SK-N-SH treated with all-trans-retinoic acid at 6 μM for 48 hours (cell line): ENCODE results near the gene SPOP.
A peak's percentile ranks its signal among the peaks of the same experiment; 100 is the strongest.

Source experiments
- ATAC-seq: fragments of 200-7000 bp; cut with Tn5 transposase; 3 replicates; pipeline ENCODE4 v1.9.1; 2020; ENCODE audit warnings: mild to moderate bottlenecking, moderate library complexity
- ARNTL ChIP-seq: fragments of 450-650 bp; formaldehyde crosslinking; IDR thresholded peaks from 2 replicates; pipeline ENCODE4 v1.5.0; 2020; ENCODE audit warnings: low read depth, mild to moderate bottlenecking, moderate library complexity, borderline replicate concordance
- CSDC2 ChIP-seq: fragments of 250-450 bp; sonication (Bioruptor Pico); IDR thresholded peaks from 2 replicates; pipeline ENCODE4 v1.5.0; 2020; ENCODE audit warnings: mild to moderate bottlenecking, moderate library complexity
- CSRNP3 ChIP-seq: fragments of 250-450 bp; sonication (Bioruptor Pico); IDR thresholded peaks from 2 replicates; pipeline ENCODE4 v1.5.1; 2021; ENCODE audit warnings: mild to moderate bottlenecking, moderate library complexity
- ESRRG ChIP-seq: fragments of 250-450 bp; sonication (Bioruptor Pico); IDR thresholded peaks from 2 replicates; pipeline ENCODE4 v1.6.1; 2021; ENCODE audit warnings: mild to moderate bottlenecking
- ISL1 ChIP-seq: fragments of 250-450 bp; sonication (Bioruptor Pico); IDR thresholded peaks from 2 replicates; pipeline ENCODE4 v2.1.2; 2022; ENCODE audit warnings: mild to moderate bottlenecking, moderate library complexity
- OSR1 ChIP-seq: fragments of 250-450 bp; sonication (Bioruptor Pico); IDR thresholded peaks from 2 replicates; pipeline ENCODE4 v1.8.0; 2022; ENCODE audit warnings: moderate library complexity, mild to moderate bottlenecking, inconsistent platforms
- PPARA ChIP-seq: fragments of 250-450 bp; sonication (Bioruptor Pico); IDR thresholded peaks from 2 replicates; pipeline ENCODE4 v1.5.0; 2020; ENCODE audit warnings: mild to moderate bottlenecking, borderline replicate concordance
- RARB ChIP-seq: fragments of 250-450 bp; sonication (Bioruptor Pico); IDR thresholded peaks from 2 replicates; pipeline ENCODE4 v1.8.0; 2021; ENCODE audit warnings: mild to moderate bottlenecking, moderate library complexity
- SNAI2 ChIP-seq: fragments of 250-450 bp; sonication (Bioruptor Pico); IDR thresholded peaks from 2 replicates; pipeline ENCODE4 v1.5.0; 2020; ENCODE audit warnings: mild to moderate bottlenecking, moderate library complexity
- TCF4 ChIP-seq: fragments of 250-450 bp; sonication (Bioruptor Pico); IDR thresholded peaks from 2 replicates; pipeline ENCODE4 v1.8.0; 2021; ENCODE audit warnings: mild to moderate bottlenecking, moderate library complexity, borderline replicate concordance
- TOX ChIP-seq: fragments of 250-450 bp; sonication (Bioruptor Pico); IDR thresholded peaks from 2 replicates; pipeline ENCODE4 v1.8.0; 2021; ENCODE audit warnings: mild to moderate bottlenecking, moderate library complexity, borderline replicate concordance
- TSHZ2 ChIP-seq: fragments of 250-450 bp; sonication (Bioruptor Pico); IDR thresholded peaks from 2 replicates; pipeline ENCODE4 v1.5.0; 2020; ENCODE audit warnings: mild to moderate bottlenecking, moderate library complexity
- ZC3H10 ChIP-seq: fragments of 250-450 bp; sonication (Bioruptor Pico); IDR thresholded peaks from 2 replicates; pipeline ENCODE4 v1.5.1; 2021; ENCODE audit warnings: mild to moderate bottlenecking, moderate library complexity
- ZFP3 ChIP-seq: fragments of 250-450 bp; sonication (Bioruptor Pico); IDR thresholded peaks from 2 replicates; pipeline ENCODE4 v1.5.0; 2020; ENCODE audit warnings: mild to moderate bottlenecking, moderate library complexity
- ZFP30 ChIP-seq: fragments of 450-650 bp; formaldehyde crosslinking; IDR thresholded peaks from 2 replicates; pipeline ENCODE4 v1.5.0; 2022; ENCODE audit warnings: mild to moderate bottlenecking, moderate library complexity
- ZNF565 ChIP-seq: fragments of 450-650 bp; formaldehyde crosslinking; conservative IDR thresholded peaks from 2 replicates; pipeline ENCODE4 v1.5.0; 2020; ENCODE audit warnings: low read depth, mild to moderate bottlenecking, moderate library complexity
- ZNF8 ChIP-seq: fragments of 450-650 bp; formaldehyde crosslinking; IDR thresholded peaks from 2 replicates; pipeline ENCODE4 v1.5.0; 2020; ENCODE audit warnings: mild to moderate bottlenecking, moderate library complexity
- TF ChIP-seq, protein P1 (sequence below): fragments of 250-450 bp; sonication (Bioruptor Pico); IDR thresholded peaks from 2 replicates; pipeline ENCODE4 v1.5.1; 2020; ENCODE audit warnings: low read depth, mild to moderate bottlenecking, moderate library complexity
- TF ChIP-seq, protein P2 (sequence below): fragments of 250-450 bp; sonication (Bioruptor Pico); IDR thresholded peaks from 2 replicates; pipeline ENCODE4 v1.8.0; 2020; ENCODE audit warnings: mild to moderate bottlenecking, moderate library complexity, borderline replicate concordance

The SPOP gene

DNA sequence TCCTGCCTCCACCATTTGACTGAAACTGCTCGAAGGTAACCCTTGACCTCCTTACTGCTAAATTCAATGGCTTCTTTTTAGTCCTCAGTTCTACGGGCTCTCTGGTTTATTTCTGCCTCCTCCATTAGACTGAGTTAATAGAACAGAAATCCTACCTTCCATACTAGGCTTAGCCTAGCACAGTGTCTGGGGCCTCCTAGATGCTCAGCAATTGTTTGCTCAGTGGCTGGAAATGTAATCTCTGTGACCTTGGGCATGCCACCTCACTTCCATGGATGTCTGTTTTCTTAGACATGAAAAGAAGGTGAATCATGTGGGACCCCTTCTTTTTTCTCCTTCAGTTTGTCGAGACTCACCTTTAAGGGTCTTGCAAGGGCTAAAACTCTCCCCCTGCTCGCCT lies 82.6 kb downstream of the SPOP start:
- no peak for TF ChIP-seq ZFP3 (CRISPR knock-in tag)
- no peak for TF ChIP-seq SNAI2
- TF ChIP-seq ARNTL, result no peak
- TF ChIP-seq CSDC2 (CRISPR knock-in tag), result no peak
- no peak for TF ChIP-seq ZNF565 (CRISPR knock-in tag)
- no peak for TF ChIP-seq RARB
- TF ChIP-seq ZFP30 (CRISPR knock-in tag), result no peak
- no peak for TF ChIP-seq ESRRG
- TF ChIP-seq, protein P1, sequence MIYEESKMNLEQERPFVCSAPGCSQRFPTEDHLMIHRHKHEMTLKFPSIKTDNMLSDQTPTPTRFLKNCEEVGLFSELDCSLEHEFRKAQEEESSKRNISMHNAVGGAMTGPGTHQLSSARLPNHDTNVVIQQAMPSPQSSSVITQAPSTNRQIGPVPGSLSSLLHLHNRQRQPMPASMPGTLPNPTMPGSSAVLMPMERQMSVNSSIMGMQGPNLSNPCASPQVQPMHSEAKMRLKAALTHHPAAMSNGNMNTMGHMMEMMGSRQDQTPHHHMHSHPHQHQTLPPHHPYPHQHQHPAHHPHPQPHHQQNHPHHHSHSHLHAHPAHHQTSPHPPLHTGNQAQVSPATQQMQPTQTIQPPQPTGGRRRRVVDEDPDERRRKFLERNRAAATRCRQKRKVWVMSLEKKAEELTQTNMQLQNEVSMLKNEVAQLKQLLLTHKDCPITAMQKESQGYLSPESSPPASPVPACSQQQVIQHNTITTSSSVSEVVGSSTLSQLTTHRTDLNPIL (CRISPR knock-in tag), result no peak
- TF ChIP-seq ZC3H10 (CRISPR knock-in tag), result no peak

GRCh38 chr17:49592263-49592662 lies 85.6 kb downstream of the SPOP start:
- ATAC-seq, result no peak
- no peak for TF ChIP-seq ESRRG

More for the DNA sequence above, 82.6 kb downstream of the SPOP start:
- no peak for ATAC-seq

- ATAC-seq, result no peak
- no peak for TF ChIP-seq OSR1 (CRISPR knock-in tag)
- no peak for TF ChIP-seq ZNF8 (CRISPR knock-in tag)
- no peak for TF ChIP-seq ARNTL
- TF ChIP-seq, all 23 proteins: peak for 0
Measured at GRCh38 chr17:49590874-49591273, 87.0 kb downstream of the SPOP start.

GRCh38 chr17:49589577-49589927 lies 88.3 kb downstream of the SPOP start:
- TF ChIP-seq TCF4 (no peak), SNAI2 (no peak), ARNTL (no peak), PPARA (CRISPR knock-in tag) (no peak)
- ATAC-seq, result no peak

- ATAC-seq, result peak; percentile 35
- TF ChIP-seq ZC3H10 (CRISPR knock-in tag) (no peak), ZNF8 (CRISPR knock-in tag) (no peak), ARNTL (no peak), CSDC2 (CRISPR knock-in tag) (no peak), PPARA (CRISPR knock-in tag) (no peak), TOX (CRISPR knock-in tag) (no peak), ZFP30 (CRISPR knock-in tag) (no peak), TSHZ2 (no peak)
- TF ChIP-seq, protein P2, sequence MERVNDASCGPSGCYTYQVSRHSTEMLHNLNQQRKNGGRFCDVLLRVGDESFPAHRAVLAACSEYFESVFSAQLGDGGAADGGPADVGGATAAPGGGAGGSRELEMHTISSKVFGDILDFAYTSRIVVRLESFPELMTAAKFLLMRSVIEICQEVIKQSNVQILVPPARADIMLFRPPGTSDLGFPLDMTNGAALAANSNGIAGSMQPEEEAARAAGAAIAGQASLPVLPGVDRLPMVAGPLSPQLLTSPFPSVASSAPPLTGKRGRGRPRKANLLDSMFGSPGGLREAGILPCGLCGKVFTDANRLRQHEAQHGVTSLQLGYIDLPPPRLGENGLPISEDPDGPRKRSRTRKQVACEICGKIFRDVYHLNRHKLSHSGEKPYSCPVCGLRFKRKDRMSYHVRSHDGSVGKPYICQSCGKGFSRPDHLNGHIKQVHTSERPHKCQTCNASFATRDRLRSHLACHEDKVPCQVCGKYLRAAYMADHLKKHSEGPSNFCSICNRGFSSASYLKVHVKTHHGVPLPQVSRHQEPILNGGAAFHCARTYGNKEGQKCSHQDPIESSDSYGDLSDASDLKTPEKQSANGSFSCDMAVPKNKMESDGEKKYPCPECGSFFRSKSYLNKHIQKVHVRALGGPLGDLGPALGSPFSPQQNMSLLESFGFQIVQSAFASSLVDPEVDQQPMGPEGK, result no peak
Measured at GRCh38 chr17:49588726-49589576, 88.9 kb downstream of the SPOP start.

DNA sequence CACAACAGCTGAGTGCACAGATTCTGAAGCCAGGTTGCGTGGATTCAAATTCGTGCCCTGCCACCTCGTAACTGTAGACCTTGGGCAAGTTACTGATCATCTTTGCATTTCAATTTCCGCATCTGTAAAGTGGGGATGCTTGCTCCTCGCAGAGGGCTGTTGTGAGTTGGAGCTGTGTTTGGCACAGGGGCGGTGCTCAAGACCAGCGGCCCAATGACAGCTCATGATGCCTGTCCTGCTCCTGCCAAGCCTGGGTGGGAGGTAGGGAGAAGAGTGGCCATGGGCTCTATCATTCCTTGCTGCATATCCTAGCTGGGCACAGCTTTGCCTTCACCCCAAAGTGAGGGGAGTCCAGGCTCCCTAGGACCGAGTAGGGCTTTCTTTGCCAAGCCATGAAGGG lies 89.6 kb downstream of the SPOP start:
- peak; percentile 14 for ATAC-seq
- no peak for TF ChIP-seq ESRRG
- TF ChIP-seq TSHZ2, result no peak
- TF ChIP-seq CSRNP3, result no peak
- TF ChIP-seq CSDC2 (CRISPR knock-in tag), result no peak
- no peak for TF ChIP-seq RARB
- TF ChIP-seq, protein P1 (CRISPR knock-in tag), result no peak
- no peak for TF ChIP-seq TCF4
- no peak for TF ChIP-seq TOX (CRISPR knock-in tag)
- TF ChIP-seq ZFP3 (CRISPR knock-in tag), result no peak
- TF ChIP-seq ZC3H10 (CRISPR knock-in tag), result no peak
- TF ChIP-seq OSR1 (CRISPR knock-in tag), result no peak
- TF ChIP-seq ISL1 (CRISPR knock-in tag), result no peak
- no peak for TF ChIP-seq ARNTL
- TF ChIP-seq ZNF8 (CRISPR knock-in tag), result no peak
- no peak for TF ChIP-seq ZNF565 (CRISPR knock-in tag)
- TF ChIP-seq PPARA (CRISPR knock-in tag), result no peak
